Natural killer cell (primary cell): Measurements from ENCODE around the gene SPAG9. TPM values are rescaled to one million over a fixed set of nuclear protein-coding genes. Genes with fewer than 3 reads are reported as not detected.

ENCODE experiments used
- ATAC-seq, 3 donors: fragments of 150-1000 bp in 2 of 3; fragments of 200-7000 bp in 1 of 3; cut with Tn5 transposase; 1 replicate in 1 of 3; 2 replicates in 2 of 3; pipeline ENCODE4 v1.10.0; 2021; ENCODE audit warnings: mild to moderate bottlenecking in 2 of 3, moderate library complexity in 2 of 3
- DNase-seq, 2 donors: peaks; one replicate each; pipeline versions ENCODE4 v3.0.0 to v3.0.0-alpha.2; 2013 to 2021; ENCODE audit warnings: mixed read lengths in 1 of 2
- H3K27ac ChIP-seq: one replicate; pipeline ENCODE4 v1.5.1; 2013; ENCODE audit warnings: mild to moderate bottlenecking, low read length
- H3K27me3 ChIP-seq: one replicate; pipeline ENCODE4 v1.6.1; 2013; ENCODE audit warnings: low read length; ENCODE audit not compliant: control insufficient read depth, insufficient read depth
- H3K36me3 ChIP-seq: one replicate; pipeline ENCODE4 v1.6.1; 2013; ENCODE audit warnings: low read length; ENCODE audit not compliant: control insufficient read depth, insufficient read depth
- H3K4me1 ChIP-seq: one replicate; pipeline ENCODE4 v1.6.1; 2013; ENCODE audit warnings: low read length; ENCODE audit not compliant: control insufficient read depth, insufficient read depth
- H3K4me3 ChIP-seq: one replicate; pipeline ENCODE4 v1.5.1; 2013; ENCODE audit warnings: low read length
- H3K9me3 ChIP-seq: one replicate; pipeline ENCODE4 v1.6.1; 2013; ENCODE audit warnings: low read length; ENCODE audit not compliant: control insufficient read depth, insufficient read depth
- H3K27ac Mint-ChIP-seq, 2 donors: one replicate each; pipeline ENCODE4 v1.8.0; 2022; ENCODE audit warnings: mild to moderate bottlenecking in 2 of 2, mixed read lengths in 2 of 2, moderate library complexity in 1 of 2
- H3K27me3 Mint-ChIP-seq, 2 donors: one replicate each; pipeline ENCODE4 v1.8.0; 2022; ENCODE audit warnings: low read depth in 2 of 2, mixed read lengths in 2 of 2
- H3K36me3 Mint-ChIP-seq: one replicate; pipeline ENCODE4 v1.8.0; 2022; ENCODE audit warnings: mixed read lengths
- H3K4me1 Mint-ChIP-seq, 2 donors: one replicate each; pipeline ENCODE4 v1.8.0; 2022; ENCODE audit warnings: mixed read lengths in 2 of 2
- H3K4me3 Mint-ChIP-seq: one replicate; pipeline ENCODE4 v1.8.0; 2022; ENCODE audit warnings: mild to moderate bottlenecking, moderate library complexity, mixed read lengths
- H3K9me3 Mint-ChIP-seq, 2 donors: one replicate each; pipeline ENCODE4 v1.8.0; 2022; ENCODE audit warnings: mixed read lengths in 2 of 2
- WGBS: methylation state at CpG from one replicate; pipeline ENCODE4 v1.1.7; 2013; ENCODE audit warnings: missing lambda C conversion rate; ENCODE audit not compliant: insufficient coverage; 5-methylcytosine and 5-hydroxymethylcytosine counted together
- intact Hi-C: fragments of 100-400 bp; cut with micrococcal nuclease; formaldehyde crosslinking; loops from one replicate; pipeline ENCODE4 v1.14.2; 2022
- total RNA-seq, 4 donors: library from RNA; stranded (reverse); fragments of 120-200 nt in 1 of 4; gene quantifications; one replicate each; pipeline versions ENCODE4 v1.2.3 to v1.2.4, GENCODE V29; 2013 to 2022
- TF ChIP-seq, protein P1 (sequence below): fragments of 200-600 bp; IDR thresholded peaks from one replicate; pipeline ENCODE4 v1.8.0; 2022; ENCODE audit warnings: antibody characterized with exemption

SPAG9 gene
- total RNA-seq, 3 donors from 2014 or later (not counting 1 experiment from before 2014, with no cell fraction given): 78.1 to 91.7 (median 90.3) TPM

DNA sequence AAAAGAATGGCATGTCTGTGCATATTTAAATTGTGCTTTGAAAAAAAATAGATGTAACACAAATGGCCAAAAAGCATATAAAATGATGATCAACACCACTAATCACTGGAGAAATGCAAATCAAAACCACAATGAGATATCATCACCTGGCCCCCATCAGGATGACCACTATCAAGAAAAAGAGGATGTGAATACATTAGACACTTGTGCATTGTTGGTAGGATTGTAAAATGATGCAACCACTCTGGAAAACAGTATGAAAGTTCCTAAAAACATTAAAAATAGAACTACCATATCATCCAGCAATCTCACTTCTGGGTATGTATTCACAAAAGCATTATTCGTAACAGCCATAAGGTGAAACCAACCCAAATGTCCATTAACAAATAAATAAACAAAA is 91.5 kb downstream of the SPAG9 start:
- intact Hi-C loops: loop anchor here (1.0 kb wide), 1 partner anchor 124 kb away; the partner anchor contains the start of gene NME1
- no peak overlapping the region for H3K4me3 ChIP-seq
- H3K4me1 Mint-ChIP-seq: peaks cover 14 to 23% of the 10 kb centered on the region in 2 donors
- H3K36me3 Mint-ChIP-seq: no peaks in the 10 kb centered on the region
- no peaks in the 10 kb centered on the region for H3K27me3 ChIP-seq
- peaks cover 5% of the 10 kb centered on the region for H3K36me3 ChIP-seq
- ATAC-seq (no peak), DNase-seq (no peak)
- H3K27ac Mint-ChIP-seq: peak overlapping the region; percentile 93 to 94
- peak overlapping the region; percentile 76 for H3K4me3 Mint-ChIP-seq
- TF ChIP-seq, protein P1, sequence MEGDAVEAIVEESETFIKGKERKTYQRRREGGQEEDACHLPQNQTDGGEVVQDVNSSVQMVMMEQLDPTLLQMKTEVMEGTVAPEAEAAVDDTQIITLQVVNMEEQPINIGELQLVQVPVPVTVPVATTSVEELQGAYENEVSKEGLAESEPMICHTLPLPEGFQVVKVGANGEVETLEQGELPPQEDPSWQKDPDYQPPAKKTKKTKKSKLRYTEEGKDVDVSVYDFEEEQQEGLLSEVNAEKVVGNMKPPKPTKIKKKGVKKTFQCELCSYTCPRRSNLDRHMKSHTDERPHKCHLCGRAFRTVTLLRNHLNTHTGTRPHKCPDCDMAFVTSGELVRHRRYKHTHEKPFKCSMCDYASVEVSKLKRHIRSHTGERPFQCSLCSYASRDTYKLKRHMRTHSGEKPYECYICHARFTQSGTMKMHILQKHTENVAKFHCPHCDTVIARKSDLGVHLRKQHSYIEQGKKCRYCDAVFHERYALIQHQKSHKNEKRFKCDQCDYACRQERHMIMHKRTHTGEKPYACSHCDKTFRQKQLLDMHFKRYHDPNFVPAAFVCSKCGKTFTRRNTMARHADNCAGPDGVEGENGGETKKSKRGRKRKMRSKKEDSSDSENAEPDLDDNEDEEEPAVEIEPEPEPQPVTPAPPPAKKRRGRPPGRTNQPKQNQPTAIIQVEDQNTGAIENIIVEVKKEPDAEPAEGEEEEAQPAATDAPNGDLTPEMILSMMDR: no peak
- H3K27ac ChIP-seq: peak overlapping the region; percentile 91
- no peaks in the 10 kb centered on the region for H3K9me3 Mint-ChIP-seq
- no peaks in the 10 kb centered on the region for H3K9me3 ChIP-seq
- H3K27me3 Mint-ChIP-seq: no peaks in the 10 kb centered on the region
- no peaks in the 10 kb centered on the region for H3K4me1 ChIP-seq
- 78% methylated on average over 1 of the region's 1 CpG for WGBS

DNA sequence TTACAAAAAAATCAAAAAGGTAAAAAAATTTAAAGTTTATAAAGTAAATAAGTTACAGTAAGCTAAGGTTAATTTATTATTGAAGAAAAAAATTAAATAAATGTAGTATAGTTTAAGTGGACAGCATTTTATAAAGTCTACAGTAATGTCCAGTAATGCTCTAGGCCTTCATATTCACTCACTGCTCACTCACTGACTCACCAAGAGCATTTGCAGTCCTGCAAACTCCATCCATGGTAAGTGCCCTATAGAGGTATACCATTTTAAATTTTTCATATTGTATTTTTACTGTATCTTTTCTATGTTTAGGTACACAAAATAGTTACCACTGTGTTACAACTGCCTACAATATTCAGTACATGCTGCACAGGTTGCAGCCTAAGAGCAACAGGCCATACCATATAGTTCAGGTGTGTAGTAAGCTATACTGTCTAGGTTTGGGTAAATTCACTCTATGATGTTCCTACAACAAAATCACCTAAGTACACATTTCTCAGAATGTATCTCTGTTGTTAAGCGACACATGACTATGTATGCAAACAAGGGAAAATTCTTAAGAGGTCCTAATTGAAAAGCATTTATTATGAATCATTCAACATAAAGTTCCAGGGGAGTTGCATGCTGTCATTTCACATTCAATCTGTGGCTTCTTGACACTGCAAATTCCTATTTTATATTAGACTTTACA is 92.3 kb downstream of the SPAG9 start:
- H3K36me3 Mint-ChIP-seq: no peaks in the 10 kb centered on the region
- DNase-seq: no peak
- H3K36me3 ChIP-seq: peaks cover 5% of the 10 kb centered on the region
- H3K4me1 ChIP-seq: no peaks in the 10 kb centered on the region
- intact Hi-C loops: no loop called here
- no peak overlapping the region for H3K4me3 Mint-ChIP-seq
- WGBS: 86% methylated on average over 1 of the region's 1 CpG
- TF ChIP-seq, protein P1: no peak
- no peaks in the 10 kb centered on the region for H3K9me3 Mint-ChIP-seq
- ATAC-seq: no peak
- no peaks in the 10 kb centered on the region for H3K27me3 Mint-ChIP-seq
- H3K9me3 ChIP-seq: no peaks in the 10 kb centered on the region
- H3K27ac Mint-ChIP-seq: peak overlapping the region; percentile 93 to 94
- no peak overlapping the region for H3K4me3 ChIP-seq
- H3K27me3 ChIP-seq: no peaks in the 10 kb centered on the region
- H3K27ac ChIP-seq: no peak overlapping the region
- H3K4me1 Mint-ChIP-seq: peaks cover 14 to 23% of the 10 kb centered on the region in 2 donors

DNA sequence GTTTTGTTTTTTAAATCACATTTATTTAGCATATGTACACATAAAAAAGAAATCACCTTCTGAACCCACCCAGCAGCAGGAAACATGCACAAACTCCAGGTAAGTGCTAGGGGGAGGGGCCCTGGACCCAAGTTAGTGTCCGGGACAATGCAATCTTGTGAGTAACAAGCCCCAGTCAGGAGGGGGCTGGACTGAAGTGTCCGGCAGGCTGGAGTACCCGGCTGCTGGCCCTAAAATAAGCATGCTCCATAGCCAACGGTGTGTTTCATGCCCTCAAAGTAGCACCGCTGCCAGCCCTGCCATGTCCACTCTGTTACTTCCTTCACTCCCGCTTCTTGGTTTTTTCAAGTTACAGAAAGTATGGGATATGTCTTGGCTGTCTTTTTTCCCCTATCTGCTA is 102.1 kb downstream of the SPAG9 start:
- Mint-ChIP-seq H3K9me3 (no peaks in the 10 kb centered on the region), H3K36me3 (peaks cover 18% of the 10 kb centered on the region), H3K4me1 (peaks cover 0 to 5% of the 10 kb centered on the region in 2 donors), H3K4me3 (no peak overlapping the region), H3K27me3 (no peaks in the 10 kb centered on the region), H3K27ac (no peak overlapping the region)
- ATAC-seq: no peak
- H3K4me3 ChIP-seq: no peak overlapping the region
- peaks cover 39% of the 10 kb centered on the region for H3K36me3 ChIP-seq
- no peak overlapping the region for H3K27ac ChIP-seq
- intact Hi-C loops: no loop called here
- no peak for DNase-seq
- H3K27me3 ChIP-seq: no peaks in the 10 kb centered on the region
- no peaks in the 10 kb centered on the region for H3K9me3 ChIP-seq
- H3K4me1 ChIP-seq: no peaks in the 10 kb centered on the region
- TF ChIP-seq, protein P1: no peak
- WGBS: 100% methylated on average over 5 of the region's 6 CpGs

DNA sequence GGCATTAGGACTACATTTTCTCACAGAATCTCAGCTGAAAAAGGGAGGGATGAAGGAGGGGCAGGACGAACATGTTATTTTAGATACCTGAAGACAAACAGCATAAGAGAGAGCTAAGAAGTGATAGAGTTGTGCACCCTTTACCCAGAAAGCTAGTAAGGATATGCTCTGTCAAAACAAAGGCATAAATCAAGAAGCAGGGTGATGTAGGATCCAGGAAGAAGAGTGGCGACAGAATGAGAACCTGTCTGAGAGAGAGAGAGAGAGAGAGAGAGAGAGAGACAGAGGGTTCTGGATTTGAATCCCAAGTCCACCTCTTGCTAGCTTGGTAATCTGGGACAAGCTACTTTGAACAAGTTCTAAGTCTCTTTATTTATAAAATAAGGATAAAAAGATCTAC is 103.4 kb downstream of the SPAG9 start:
- Mint-ChIP-seq H3K27me3 (no peaks in the 10 kb centered on the region), H3K27ac (no peak overlapping the region), H3K36me3 (peaks cover 18% of the 10 kb centered on the region), H3K9me3 (no peaks in the 10 kb centered on the region), H3K4me3 (no peak overlapping the region), H3K4me1 (peaks cover 0 to 5% of the 10 kb centered on the region in 2 donors)
- DNase-seq: no peak
- no peak for ATAC-seq
- WGBS: 86% methylated on average over 2 of the region's 2 CpGs
- H3K36me3 ChIP-seq: peaks cover 44% of the 10 kb centered on the region
- intact Hi-C loops: no loop called here
- H3K27me3 ChIP-seq: no peaks in the 10 kb centered on the region
- H3K27ac ChIP-seq: no peak overlapping the region
- TF ChIP-seq, protein P1: no peak
- H3K4me1 ChIP-seq: no peaks in the 10 kb centered on the region
- no peak overlapping the region for H3K4me3 ChIP-seq
- no peaks in the 10 kb centered on the region for H3K9me3 ChIP-seq
